Measurements from ENCODE around the gene PRLH.

GRCh38 chr2:237552908-237553307, 13.5 kb upstream of the PRLH start:
- no peak for TF ChIP-seq YY1 (IDR thresholded peaks at IDR 0.05; ENCODE audit: insufficient read depth, insufficient read length)
- TF ChIP-seq SUZ12 (IDR thresholded peaks at IDR 0.05; ENCODE audit: extremely low read depth, insufficient read depth, insufficient read length): no peak

Data from NT2/D1 (cell line).